ENCODE results near the gene TOR4A.
"Not testable (repeated sequence)": the region's sequence is repeated elsewhere in the genome, so short reads cannot be mapped to it uniquely, and the experiment has no call there.

TOR4A gene

GRCh38 chr9:137252555-137253506, 24.7 kb upstream of the TOR4A start:
- DNase-seq (ENCODE audit: low spot score), result no peak

DNA sequence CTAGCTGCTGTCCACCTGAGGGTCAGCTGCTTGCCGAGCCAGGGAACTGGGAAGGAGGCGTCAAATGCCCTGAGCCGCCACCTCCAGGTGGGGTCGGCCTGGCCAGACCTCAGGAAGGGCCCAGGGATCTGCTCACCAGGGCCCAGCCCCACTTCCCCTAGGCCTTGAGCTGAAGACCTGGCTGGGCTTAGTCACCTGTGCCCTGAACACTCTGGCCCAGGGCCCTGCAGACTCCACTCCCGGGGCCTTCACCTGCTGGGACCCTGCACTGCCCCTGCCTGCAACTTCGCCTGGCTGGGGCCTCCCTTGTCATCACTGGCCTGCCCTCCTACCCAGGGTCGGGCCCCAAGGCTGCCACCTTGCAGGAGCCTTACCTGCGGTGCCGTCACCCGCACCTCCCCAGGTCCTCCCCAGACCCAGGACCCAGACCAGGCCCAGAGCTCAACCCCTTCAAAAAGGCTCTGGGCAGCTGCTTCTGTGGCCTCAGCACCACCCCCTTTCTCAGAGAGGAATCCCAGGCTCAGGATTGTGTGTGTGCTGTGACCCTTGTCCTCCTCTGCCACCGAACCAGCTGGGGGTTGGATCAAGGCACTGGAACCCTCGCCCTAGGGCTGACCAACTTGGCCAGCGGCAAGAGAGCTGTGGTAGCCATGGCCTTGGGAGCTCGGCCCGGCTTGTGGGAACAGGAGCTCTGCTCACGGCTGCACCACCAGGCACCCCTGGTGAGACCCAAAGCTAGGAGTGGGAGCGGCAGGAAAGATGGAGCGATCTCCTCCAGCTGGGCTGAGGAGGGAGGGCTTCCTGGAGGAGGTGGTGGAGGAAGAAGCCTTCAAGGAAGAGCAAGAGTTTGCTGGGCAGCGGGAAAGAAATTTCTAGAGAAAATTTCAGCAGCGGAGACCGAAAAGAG, 23.6 kb upstream of the TOR4A start:
- no peak for DNase-seq (ENCODE audit: low spot score)

GRCh38 chr9:137254624-137255447, 22.7 kb upstream of the TOR4A start, which contains the start of gene NELFB:
TSS of gene NELFB (plus strand) at chr9:137255327.
- DNase-seq (ENCODE audit: low spot score), result peak; percentile 95

GRCh38 chr9:137255448-137256114, 21.9 kb upstream of the TOR4A start:
- peak; percentile 13 for DNase-seq (ENCODE audit: low spot score)

DNA sequence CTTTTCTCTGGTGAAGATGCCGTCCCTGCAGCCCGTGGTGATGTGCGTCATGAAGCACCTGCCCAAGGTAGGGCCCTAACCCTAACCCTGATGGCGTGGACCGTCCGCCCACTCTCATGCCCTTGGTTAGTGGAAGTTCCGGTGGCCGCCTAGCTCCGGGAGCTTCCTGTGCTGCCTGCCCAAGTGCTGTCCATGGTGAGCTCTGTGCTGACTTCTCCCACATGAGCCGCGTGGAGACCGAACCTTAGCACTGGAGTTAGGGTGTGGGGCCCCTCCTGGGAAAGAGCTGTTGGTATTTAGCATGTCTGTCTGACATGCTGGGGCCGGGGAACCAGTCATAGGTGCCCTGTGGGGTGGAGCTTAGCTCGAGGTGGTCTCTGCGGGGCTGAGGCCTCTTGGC, 21.2 kb upstream of the TOR4A start:
- DNase-seq (ENCODE audit: low spot score), result no peak

- DNase-seq (ENCODE audit: low spot score), result no peak
These were observed 20.7 kb upstream of the TOR4A start for GRCh38 chr9:137256856-137257255.

- DNase-seq (ENCODE audit: low spot score), result not testable (repeated sequence)
These were observed 15.2 kb upstream of the TOR4A start for GRCh38 chr9:137262173-137262908.

- DNase-seq (ENCODE audit: low spot score), result no peak
These were observed 14.6 kb upstream of the TOR4A start for GRCh38 chr9:137262909-137263285.

DNA sequence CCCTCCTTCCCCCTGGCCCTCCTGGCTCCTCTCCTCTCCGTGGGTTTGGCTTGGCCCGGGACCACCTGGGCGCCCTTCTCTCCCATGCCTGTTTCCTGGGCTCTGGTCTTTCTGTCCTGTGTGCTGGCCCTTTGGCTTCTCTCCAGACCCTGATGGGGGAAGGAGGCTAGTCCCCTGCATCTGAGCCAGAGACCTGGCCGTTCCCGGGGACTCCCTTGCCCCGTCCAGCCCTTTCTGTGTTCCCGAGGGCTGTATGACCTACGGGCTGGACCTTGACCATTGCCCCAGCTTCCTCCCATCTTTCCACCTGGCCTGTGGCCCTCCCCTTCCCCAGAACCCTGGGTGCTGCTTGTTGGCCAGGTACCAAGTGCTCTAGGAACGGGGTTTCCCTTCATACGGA, 14.0 kb upstream of the TOR4A start:
- no peak for DNase-seq (ENCODE audit: low spot score)

DNA sequence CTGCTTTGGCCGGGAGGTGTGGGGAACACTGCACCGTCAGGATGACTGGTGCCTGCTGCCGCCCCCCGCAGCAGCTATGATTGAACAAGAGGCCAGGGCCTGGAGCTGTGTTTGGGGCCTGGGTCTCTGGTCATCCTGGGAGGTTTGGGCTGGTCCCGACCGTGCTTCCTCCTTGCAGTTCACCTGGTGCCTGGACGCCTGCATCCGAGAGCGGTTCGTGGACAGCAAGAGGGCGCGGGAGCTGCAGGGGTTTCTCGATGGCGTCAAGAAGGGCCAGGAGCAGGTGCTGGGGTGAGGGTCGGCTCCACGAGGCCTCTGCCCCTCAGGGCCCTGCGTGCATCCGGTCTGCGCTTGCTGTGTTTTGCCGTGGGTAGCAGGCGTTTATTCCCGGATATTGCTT, 13.5 kb upstream of the TOR4A start:
- DNase-seq (ENCODE audit: low spot score), result no peak

GRCh38 chr9:137265496-137266161, 11.9 kb upstream of the TOR4A start:
- no peak for DNase-seq (ENCODE audit: low spot score)

- DNase-seq (ENCODE audit: low spot score), result no peak
These were observed 11.4 kb upstream of the TOR4A start for GRCh38 chr9:137266162-137266527.

GRCh38 chr9:137266585-137267453, 10.7 kb upstream of the TOR4A start:
- DNase-seq (ENCODE audit: low spot score), result no peak

DNA sequence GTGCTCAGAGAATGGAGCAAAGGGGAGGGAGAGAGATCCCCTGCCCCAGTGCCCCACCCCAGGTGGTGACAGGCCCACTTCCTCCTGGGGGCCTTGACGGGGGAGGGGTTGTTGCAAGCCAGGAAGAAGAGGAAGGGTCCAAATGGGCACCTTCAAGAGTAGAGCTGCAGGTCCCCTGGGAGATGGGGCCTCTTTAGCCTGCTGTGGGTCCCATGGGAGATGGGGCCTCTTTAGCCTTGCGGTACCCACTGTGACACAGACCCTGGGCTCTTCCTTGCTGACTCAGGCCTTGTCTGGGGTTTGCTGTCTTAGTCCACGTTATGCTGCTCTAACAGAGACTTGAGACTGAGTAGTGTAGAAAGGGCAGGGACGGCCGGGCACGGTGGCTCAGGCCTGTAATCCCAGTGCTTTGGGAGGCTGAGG, 9.6 kb upstream of the TOR4A start:
- DNase-seq (ENCODE audit: low spot score), result no peak

- no peak for DNase-seq (ENCODE audit: low spot score)
These were observed 8.9 kb upstream of the TOR4A start for GRCh38 chr9:137268538-137269201.

DNA sequence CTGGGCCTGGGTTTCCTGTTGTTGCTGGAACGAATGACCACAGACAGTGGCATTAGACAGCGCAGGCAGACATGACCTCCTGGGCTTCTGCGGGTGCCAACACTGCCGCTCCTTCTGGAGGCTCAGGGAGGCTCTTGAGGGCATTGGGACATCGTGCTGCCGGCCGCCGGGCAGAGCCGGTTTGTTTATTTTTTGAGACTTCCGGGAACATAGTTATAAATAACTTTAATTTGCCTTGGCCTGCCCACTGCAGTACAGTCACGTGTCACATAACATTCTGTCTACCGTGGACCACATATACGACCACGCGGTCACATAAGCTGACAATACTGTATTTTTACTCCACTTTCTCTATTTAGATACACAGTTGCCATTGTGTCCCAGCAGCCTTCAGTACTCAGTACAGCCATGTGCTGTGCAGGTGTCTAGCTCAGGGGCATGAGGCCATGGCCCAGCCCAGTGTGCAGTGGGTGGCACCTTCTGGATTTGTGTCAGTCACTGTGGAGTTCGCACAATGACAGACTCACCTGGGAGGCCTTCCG, 8.2 kb upstream of the TOR4A start:
- no peak for DNase-seq (ENCODE audit: low spot score)

GRCh38 chr9:137270929-137271695, 6.4 kb upstream of the TOR4A start:
- peak; percentile 24 for DNase-seq (ENCODE audit: low spot score)

GRCh38 chr9:137271696-137272076, 5.8 kb upstream of the TOR4A start:
- no peak for DNase-seq (ENCODE audit: low spot score)

Data from CD4-positive, alpha-beta T cell treated with Interleukin-2 at 100 ng/mL for 4 hours (primary cell).